IMR-90 (cell line): ENCODE results near the gene ZNF559.

Source experiments
- BHLHE40 ChIP-seq: fragments of 150-350 bp; IDR thresholded peaks from 2 replicates; pipeline ENCODE4 v1.6.1; 2016; ENCODE audit warnings: mild to moderate bottlenecking, low read depth, low read length
- CEBPB ChIP-seq: IDR thresholded peaks from 2 replicates; pipeline ENCODE4 v1.6.1; 2012; ENCODE audit warnings: low read depth, low read length, improper control_type of control experiment
- CHD1 ChIP-seq: IDR thresholded peaks from 2 replicates; pipeline ENCODE4 v1.6.1; 2012; ENCODE audit warnings: low read depth, low read length, improper control_type of control experiment
- CTCF ChIP-seq: conservative IDR thresholded peaks from 2 replicates; pipeline ENCODE4 v1.5.1; 2012; ENCODE audit warnings: mild to moderate bottlenecking, low read depth, low read length, improper control_type of control experiment
- FOS ChIP-seq: fragments of 150-350 bp; IDR thresholded peaks from 2 replicates; pipeline ENCODE4 v1.6.1; 2016; ENCODE audit warnings: low read depth, low read length
- MAFK ChIP-seq: IDR thresholded peaks from 2 replicates; pipeline ENCODE4 v1.6.1; 2012; ENCODE audit warnings: low read depth, low read length, improper control_type of control experiment
- MAZ ChIP-seq: IDR thresholded peaks from 2 replicates; pipeline ENCODE4 v1.6.1; 2012; ENCODE audit warnings: low read depth, mild to moderate bottlenecking, low read length, improper control_type of control experiment, moderate library complexity, borderline replicate concordance
- MXI1 ChIP-seq: IDR thresholded peaks from 2 replicates; pipeline ENCODE4 v1.6.1; 2012; ENCODE audit warnings: low read depth, mild to moderate bottlenecking, low read length, moderate library complexity, borderline replicate concordance
- POLR2A ChIP-seq: IDR thresholded peaks from 2 replicates; pipeline ENCODE4 v1.6.1; 2012; ENCODE audit warnings: mild to moderate bottlenecking, low read depth, low read length
- RAD21 ChIP-seq: IDR thresholded peaks from 2 replicates; pipeline ENCODE4 v1.6.1; 2012; ENCODE audit warnings: low read length, improper control_type of control experiment
- RCOR1 ChIP-seq: IDR thresholded peaks from 2 replicates; pipeline ENCODE4 v1.6.1; 2012; ENCODE audit warnings: mild to moderate bottlenecking, low read length, improper control_type of control experiment; ENCODE audit not compliant: insufficient replicate concordance
- RFX5 ChIP-seq: IDR thresholded peaks from 2 replicates; pipeline ENCODE4 v1.8.0; 2012; ENCODE audit warnings: low read depth, mild to moderate bottlenecking, low read length, moderate library complexity
- SMC3 ChIP-seq: fragments of 150-350 bp; IDR thresholded peaks from 2 replicates; pipeline ENCODE4 v1.6.1; 2016; ENCODE audit warnings: low read depth, mild to moderate bottlenecking, antibody characterized with exemption, low read length, moderate library complexity
- USF2 ChIP-seq: fragments of 150-350 bp; IDR thresholded peaks from 2 replicates; pipeline ENCODE4 v1.6.1; 2017; ENCODE audit warnings: mild to moderate bottlenecking, antibody characterized with exemption, low read length, low read depth

GRCh38 chr19:9309974-9310446, 14.0 kb upstream of the ZNF559 start:
- TF ChIP-seq CTCF (no peak), POLR2A (no peak), FOS (no peak), RCOR1 (peak; percentile 20), CEBPB (no peak), RAD21 (no peak), BHLHE40 (no peak), CHD1 (no peak), MAFK (no peak), MXI1 (no peak), SMC3 (no peak), RFX5 (no peak), MAZ (peak; percentile 90), USF2 (no peak)
